SK-N-SH (cell line): ENCODE data around the gene STXBP1. TPM values are rescaled to one million over a fixed set of nuclear protein-coding genes. Genes with fewer than 3 reads are reported as not detected.

Source experiments
- CTCF ChIA-PET: fragments of 300-600, 350-600 bp; formaldehyde crosslinking; extraction: SDS; loops from one replicate; lab custom pipeline; 2021; lab: Yijun Ruan, JAX
- POLR2A ChIA-PET: fragments of 350-600 bp; sonication (Branson Sonifier 250); formaldehyde crosslinking; extraction: SDS; loops from one replicate; lab custom pipeline; 2020; ENCODE audit warnings: antibody characterized with exemption, inconsistent platforms; lab: Yijun Ruan, JAX
- DNase-seq: peaks from one replicate; pipeline ENCODE4 v3.0.0; 2012
- H2AFZ ChIP-seq: fragments of 200-600 bp; sonication (generic); 2 replicates; pipeline ENCODE4 v1.8.1; 2016; ENCODE audit warnings: antibody characterized with exemption, mild to moderate bottlenecking, low read depth
- H3F3A ChIP-seq: fragments of 200-600 bp; sonication (generic); replicated peaks from 2 replicates; pipeline ENCODE3; 2016; ENCODE audit warnings: antibody characterized with exemption, mild to moderate bottlenecking; ENCODE audit not compliant: insufficient read depth
- H3K27ac ChIP-seq, 2 experiments: fragments of 200-500 bp in 1 of 2; fragments of 200-600 bp in 1 of 2; sonication (Bioruptor generic) in 1 of 2; sonication (generic), shearing (Covaris generic) in 1 of 2; 2 replicates each; pipeline versions ENCODE4 v1.5.1 to v1.6.1; 2014 to 2016; ENCODE audit warnings: low read depth in 2 of 2, inconsistent platforms in 1 of 2, low read length in 1 of 2, mild to moderate bottlenecking in 1 of 2, mixed read lengths in 1 of 2
- H3K27me3 ChIP-seq: fragments of 200-600 bp; sonication (generic), shearing (Covaris generic); 2 replicates; pipeline ENCODE4 v1.6.1; 2016; ENCODE audit warnings: mixed run types; ENCODE audit not compliant: insufficient read depth
- H3K36me3 ChIP-seq, 2 experiments: fragments of 200-500 bp in 1 of 2; fragments of 200-600 bp in 1 of 2; sonication (Bioruptor generic) in 1 of 2; sonication (generic) in 1 of 2; replicated peaks in 1 of 2; 2 replicates each; pipeline versions ENCODE3 to v1.5.1; 2014 to 2016; ENCODE audit warnings: low read length in 1 of 2, mild to moderate bottlenecking in 1 of 2; ENCODE audit not compliant: insufficient read depth in 2 of 2, control insufficient read depth in 1 of 2
- H3K4me1 ChIP-seq, 2 experiments: fragments of 200-500 bp in 1 of 2; fragments of 200-600 bp in 1 of 2; sonication (Bioruptor generic) in 1 of 2; sonication (generic), shearing (Covaris generic) in 1 of 2; 2 replicates each; pipeline versions ENCODE4 v1.5.1 to v1.6.1; 2014 to 2016; ENCODE audit warnings: low read depth in 1 of 2, low read length in 1 of 2, mixed run types in 1 of 2; ENCODE audit not compliant: insufficient read depth in 2 of 2, control insufficient read depth in 1 of 2
- H3K4me2 ChIP-seq: fragments of 200-600 bp; sonication (generic), shearing (Covaris generic); 2 replicates; pipeline ENCODE4 v1.6.1; 2017; ENCODE audit warnings: mixed run types
- H3K4me3 ChIP-seq, 2 experiments: fragments of 200-500 bp in 1 of 2; fragments of 200-600 bp in 1 of 2; sonication (Bioruptor generic) in 1 of 2; sonication (generic), shearing (Covaris generic) in 1 of 2; 2 replicates each; pipeline versions ENCODE4 v1.5.1 to v1.8.1; 2014 to 2016; ENCODE audit warnings: low read depth in 2 of 2, inconsistent platforms in 1 of 2, low read length in 1 of 2, mild to moderate bottlenecking in 1 of 2, mixed read lengths in 1 of 2, moderate library complexity in 1 of 2
- H3K79me2 ChIP-seq: fragments of 200-600 bp; sonication (generic); 2 replicates; pipeline ENCODE4 v1.8.1; 2017; ENCODE audit warnings: mild to moderate bottlenecking; ENCODE audit not compliant: insufficient read depth
- H3K9ac ChIP-seq: fragments of 200-600 bp; sonication (generic); 2 replicates; pipeline ENCODE4 v1.6.1; 2017; ENCODE audit warnings: mixed run types
- H3K9me2 ChIP-seq: fragments of 200-600 bp; sonication (generic); 2 replicates; pipeline ENCODE4 v1.6.1; 2017; ENCODE audit warnings: mixed run types
- H3K9me3 ChIP-seq: fragments of 200-600 bp; sonication (generic); 2 replicates; pipeline ENCODE4 v1.6.1; 2017; ENCODE audit warnings: mixed run types, mild to moderate bottlenecking, moderate library complexity
- H4K20me1 ChIP-seq: fragments of 200-600 bp; sonication (generic); 2 replicates; pipeline ENCODE4 v1.6.1; 2017; ENCODE audit warnings: mild to moderate bottlenecking, mixed run types; ENCODE audit not compliant: insufficient read depth
- ELF1 ChIP-seq: IDR thresholded peaks from 2 replicates; pipeline ENCODE4 v1.4.0; 2012
- EP300 ChIP-seq, 2 experiments: IDR thresholded peaks; 2 replicates each; pipeline versions ENCODE4 v1.4.0 to v1.6.1; 2012; ENCODE audit warnings: borderline replicate concordance in 1 of 2, low read depth in 1 of 2, low read length in 1 of 2
- EZH2phosphoT487 ChIP-seq: fragments of 200-600 bp; sonication (generic); IDR thresholded peaks from 2 replicates; pipeline ENCODE4 v1.6.1; 2017; ENCODE audit warnings: low read depth, mixed run types, mild to moderate bottlenecking, antibody characterized with exemption, moderate library complexity, borderline replicate concordance
- FOSL2 ChIP-seq: IDR thresholded peaks from 2 replicates; pipeline ENCODE4 v1.4.0; 2012; ENCODE audit warnings: low read depth, mild to moderate bottlenecking, moderate library complexity, borderline replicate concordance
- FOXJ3 ChIP-seq: sonication (generic); formaldehyde crosslinking; IDR thresholded peaks from 2 replicates; pipeline ENCODE4 v1.5.1; 2020; ENCODE audit warnings: mild to moderate bottlenecking, missing genetic modification reagents
- GABPA ChIP-seq: IDR thresholded peaks from 2 replicates; pipeline ENCODE4 v1.4.0; 2012; ENCODE audit warnings: low read depth, mild to moderate bottlenecking
- IRF3 ChIP-seq: fragments of 150-350 bp; IDR thresholded peaks from 2 replicates; pipeline ENCODE4 v1.6.1; 2016; ENCODE audit warnings: mild to moderate bottlenecking, low read depth, low read length
- MEF2A ChIP-seq: IDR thresholded peaks from 2 replicates; pipeline ENCODE4 v1.4.0; 2012; ENCODE audit warnings: low read depth, borderline replicate concordance
- MXI1 ChIP-seq: IDR thresholded peaks from 2 replicates; pipeline ENCODE4 v1.6.1; 2012; ENCODE audit warnings: mild to moderate bottlenecking, low read depth, low read length, improper control_type of control experiment
- NFIC ChIP-seq: IDR thresholded peaks from 2 replicates; pipeline ENCODE4 v1.4.0; 2012; ENCODE audit warnings: borderline replicate concordance
- POLR2AphosphoS5 ChIP-seq: IDR thresholded peaks from 2 replicates; pipeline ENCODE4 v1.6.1; 2012; ENCODE audit warnings: low read depth, low read length
- RFX5 ChIP-seq: IDR thresholded peaks from 2 replicates; pipeline ENCODE4 v1.6.1; 2012; ENCODE audit warnings: mild to moderate bottlenecking, improper control_type of control experiment, low read length
- SMC3 ChIP-seq: IDR thresholded peaks from 2 replicates; pipeline ENCODE4 v1.6.1; 2012; ENCODE audit warnings: low read depth, low read length, improper control_type of control experiment
- TCF12 ChIP-seq: IDR thresholded peaks from 2 replicates; pipeline ENCODE4 v1.4.0; 2012
- TEAD4 ChIP-seq: IDR thresholded peaks from 2 replicates; pipeline ENCODE4 v1.4.0; 2012; ENCODE audit warnings: mild to moderate bottlenecking, borderline replicate concordance; ENCODE audit not compliant: insufficient read depth
- YY1 ChIP-seq: IDR thresholded peaks from 2 replicates; pipeline ENCODE4 v1.4.0; 2012; ENCODE audit warnings: low read depth, mild to moderate bottlenecking
- WGBS: methylation state at CpG from one replicate; pipeline ENCODE4 v1.1.6; 2017; ENCODE audit warnings: low lambda C conversion rate; 5-methylcytosine and 5-hydroxymethylcytosine counted together
- polyA plus RNA-seq, 3 experiments: library from polyadenylated mRNA; depleted of rRNA; stranded (reverse); fragments of >200 nt; gene quantifications; 2 replicates each; pipeline ENCODE4 v1.2.3, GENCODE V29; 2012
- TF ChIP-seq, protein P1 (sequence below): IDR thresholded peaks from 2 replicates; pipeline ENCODE4 v1.4.0; 2012; ENCODE audit warnings: low read depth
- TF ChIP-seq, protein P2 (sequence below): IDR thresholded peaks from 2 replicates; pipeline ENCODE4 v1.4.0; 2012; ENCODE audit warnings: low read depth, borderline replicate concordance

Gene STXBP1
- polyA plus RNA-seq, 1 of the 3 experiments (the other 2 are of a cell fraction) = 44.3 TPM

DNA sequence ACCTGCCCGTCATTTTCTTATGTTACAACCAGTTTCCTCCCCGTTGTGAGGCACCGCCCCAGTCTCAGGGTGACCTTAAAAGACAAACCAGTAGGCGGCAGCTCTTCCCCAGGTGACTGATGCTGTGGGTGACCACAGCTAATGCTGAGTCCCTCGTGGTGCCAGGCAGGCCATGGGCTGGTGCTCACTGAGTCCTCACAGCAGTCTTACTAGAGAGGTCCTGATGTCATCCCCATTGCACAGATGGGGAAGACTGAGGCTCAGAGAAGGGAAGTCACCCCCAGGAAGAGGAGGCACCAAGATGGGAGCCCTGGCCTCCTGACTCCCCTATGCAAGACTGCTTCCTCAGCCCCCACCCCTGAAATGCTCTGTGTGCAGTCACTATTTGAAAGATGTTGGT is 95.7 kb downstream of the STXBP1 start:
- Histone ChIP-seq H3K4me2 (no peak overlapping the region), H3K79me2 (no peaks in the 10 kb centered on the region), H3K27ac (no peak overlapping the region), H3K9me3 (no peaks in the 10 kb centered on the region), H3K4me3 (no peak overlapping the region), H3K4me1 (peaks cover 0 to 25% of the 10 kb centered on the region in 2 experiments; a peak in 1 of 4 replicates), H4K20me1 (no peaks in the 10 kb centered on the region), H3K27me3 (no peaks in the 10 kb centered on the region), H3F3A (no peaks in the 10 kb centered on the region), H3K9ac (no peak overlapping the region), H2AFZ (no peak overlapping the region), H3K36me3 (no peaks in the 10 kb centered on the region), H3K9me2 (no peaks in the 10 kb centered on the region)
- POLR2A ChIA-PET = no interaction called here
- 93% methylated on average over 5 of the region's 5 CpGs for WGBS
- CTCF ChIA-PET = interaction anchor here (3.7 kb wide), 1 partner anchor 118 kb away, joined by 14 read pairs; no protein-coding TSS in a partner anchor
- TF ChIP-seq ELF1 = no peak
- DNase-seq = no peak

- peaks cover 3% of the 10 kb centered on the region; the same call in 1 of the 2 replicates for H3K79me2 ChIP-seq
- peaks cover 0 to 27% of the 10 kb centered on the region in 2 experiments; a peak in 1 of 4 replicates for H3K4me1 ChIP-seq
- no peak for DNase-seq
- no peak overlapping the region for H3K27ac ChIP-seq
- ChIA-PET POLR2A (interaction anchor here (0.7 kb wide), 1 partner anchor 11 kb away, joined by 3 read pairs; no protein-coding TSS in a partner anchor), CTCF (interaction anchor here (1.5 kb wide), 1 partner anchor 26 kb away, joined by 6 read pairs; the partner anchor contains the start of gene TOR2A)
- whole genome bisulfite sequencing = 100% methylated on average over 3 of the region's 8 CpGs
- H3K9me2 ChIP-seq = no peaks in the 10 kb centered on the region
- H3F3A ChIP-seq = no peaks in the 10 kb centered on the region
- H3K4me2 ChIP-seq = no peak overlapping the region
- H3K4me3 ChIP-seq = no peak overlapping the region
- no peaks in the 10 kb centered on the region for H3K9me3 ChIP-seq
- no peaks in the 10 kb centered on the region for H4K20me1 ChIP-seq
- no peak overlapping the region for H2AFZ ChIP-seq
- H3K27me3 ChIP-seq = no peaks in the 10 kb centered on the region
- TF ChIP-seq TCF12 = no peak
- TF ChIP-seq FOSL2 = no peak
- TF ChIP-seq MEF2A = no peak
- TF ChIP-seq YY1 = no peak
- no peak for TF ChIP-seq IRF3
- no peak for TF ChIP-seq EP300 (IDR thresholded peaks at IDR 0.05; ENCODE audit: borderline replicate concordance in 1 of 2, low read depth in 1 of 2, low read length in 1 of 2)
- TF ChIP-seq POLR2AphosphoS5 = no peak
- no peak for TF ChIP-seq MXI1
- TF ChIP-seq GABPA = no peak
- TF ChIP-seq EZH2phosphoT487 = no peak
- TF ChIP-seq, protein P1, sequence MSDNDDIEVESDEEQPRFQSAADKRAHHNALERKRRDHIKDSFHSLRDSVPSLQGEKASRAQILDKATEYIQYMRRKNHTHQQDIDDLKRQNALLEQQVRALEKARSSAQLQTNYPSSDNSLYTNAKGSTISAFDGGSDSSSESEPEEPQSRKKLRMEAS = no peak
- TF ChIP-seq, protein P2, sequence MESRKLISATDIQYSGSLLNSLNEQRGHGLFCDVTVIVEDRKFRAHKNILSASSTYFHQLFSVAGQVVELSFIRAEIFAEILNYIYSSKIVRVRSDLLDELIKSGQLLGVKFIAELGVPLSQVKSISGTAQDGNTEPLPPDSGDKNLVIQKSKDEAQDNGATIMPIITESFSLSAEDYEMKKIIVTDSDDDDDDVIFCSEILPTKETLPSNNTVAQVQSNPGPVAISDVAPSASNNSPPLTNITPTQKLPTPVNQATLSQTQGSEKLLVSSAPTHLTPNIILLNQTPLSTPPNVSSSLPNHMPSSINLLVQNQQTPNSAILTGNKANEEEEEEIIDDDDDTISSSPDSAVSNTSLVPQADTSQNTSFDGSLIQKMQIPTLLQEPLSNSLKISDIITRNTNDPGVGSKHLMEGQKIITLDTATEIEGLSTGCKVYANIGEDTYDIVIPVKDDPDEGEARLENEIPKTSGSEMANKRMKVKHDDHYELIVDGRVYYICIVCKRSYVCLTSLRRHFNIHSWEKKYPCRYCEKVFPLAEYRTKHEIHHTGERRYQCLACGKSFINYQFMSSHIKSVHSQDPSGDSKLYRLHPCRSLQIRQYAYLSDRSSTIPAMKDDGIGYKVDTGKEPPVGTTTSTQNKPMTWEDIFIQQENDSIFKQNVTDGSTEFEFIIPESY = no peak
- no peak for TF ChIP-seq RFX5
- no peak for TF ChIP-seq TEAD4
- no peak for TF ChIP-seq NFIC
- no peak for TF ChIP-seq FOXJ3 (CRISPR knock-in tag)
- TF ChIP-seq SMC3 = no peak
- no peak overlapping the region for H3K9ac ChIP-seq
- H3K36me3 ChIP-seq = no peaks in the 10 kb centered on the region
Observed at GRCh38 chr9:127708952-127709587, 97.0 kb downstream of the STXBP1 start.
